ENCODE results near the gene VAMP1.
"Not testable (repeated sequence)": the region's sequence is repeated elsewhere in the genome, so short reads cannot be mapped to it uniquely, and the experiment has no call there.

The VAMP1 gene, protein sequence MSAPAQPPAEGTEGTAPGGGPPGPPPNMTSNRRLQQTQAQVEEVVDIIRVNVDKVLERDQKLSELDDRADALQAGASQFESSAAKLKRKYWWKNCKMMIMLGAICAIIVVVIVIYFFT

DNA sequence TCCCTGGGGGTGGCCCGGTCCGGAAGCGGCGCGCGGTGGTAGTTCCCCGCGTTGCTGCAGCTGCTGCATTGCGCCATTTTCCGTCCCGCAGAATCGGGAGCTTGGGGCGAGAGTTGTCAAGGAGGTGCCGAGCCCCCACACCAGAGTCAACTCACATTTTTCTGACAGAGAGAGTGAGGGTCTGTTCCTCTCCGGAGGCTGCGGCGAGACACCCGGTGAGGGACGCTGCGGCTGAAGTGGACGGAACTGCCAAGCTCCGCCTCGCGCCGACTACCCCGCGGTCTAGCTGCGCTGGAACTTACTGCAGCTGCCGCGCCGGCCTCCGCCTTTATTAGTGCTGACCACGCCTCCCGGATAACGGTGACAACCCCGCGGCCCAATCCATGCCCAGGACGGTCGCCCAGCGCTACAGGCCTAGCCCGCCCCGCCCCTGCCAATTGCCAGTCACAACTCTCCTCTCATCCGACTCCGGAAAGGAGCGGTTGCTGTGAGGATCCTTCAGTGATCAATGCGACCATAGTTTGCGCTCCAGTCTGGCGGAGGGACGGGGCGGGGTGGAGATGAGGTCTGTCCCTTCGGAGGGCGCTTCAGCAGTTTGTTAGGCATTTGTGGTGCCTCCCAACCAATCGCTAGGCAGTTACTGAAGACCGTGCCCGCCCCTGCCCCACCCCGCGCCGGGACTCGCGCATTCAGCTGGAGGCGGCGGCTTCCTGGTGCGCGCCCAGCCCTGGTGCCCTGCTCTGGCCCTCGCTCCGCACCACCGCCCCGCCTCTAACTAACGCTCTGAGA, at the start of gene VAMP1:
Gene VAMP1 (minus strand): TSS at position 303 of the 789 bp plus-strand sequence. CDS start 146 bp downstream, at position 157.
- DNase-seq (ENCODE audit: low read depth): peak; percentile 85

DNA sequence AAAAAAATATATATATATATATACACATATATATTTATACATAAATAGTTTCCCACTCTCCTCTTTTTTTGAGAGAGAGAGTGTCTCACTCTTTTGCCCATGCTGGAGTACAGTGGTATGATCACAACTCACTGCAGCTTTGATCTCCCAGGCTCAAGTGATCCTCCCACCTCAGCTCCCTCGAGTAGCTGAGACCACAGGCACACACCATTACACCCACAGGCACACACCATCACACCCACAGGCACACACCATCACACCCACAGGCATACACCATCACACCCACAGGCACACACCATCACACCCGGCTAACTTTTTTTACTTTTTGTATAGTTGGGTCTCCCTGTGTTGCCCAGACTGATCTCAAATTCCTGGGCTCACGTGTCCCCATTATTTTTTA, 49.7 kb upstream of the VAMP1 start:
- no peak for DNase-seq (ENCODE audit: low read depth)

DNA sequence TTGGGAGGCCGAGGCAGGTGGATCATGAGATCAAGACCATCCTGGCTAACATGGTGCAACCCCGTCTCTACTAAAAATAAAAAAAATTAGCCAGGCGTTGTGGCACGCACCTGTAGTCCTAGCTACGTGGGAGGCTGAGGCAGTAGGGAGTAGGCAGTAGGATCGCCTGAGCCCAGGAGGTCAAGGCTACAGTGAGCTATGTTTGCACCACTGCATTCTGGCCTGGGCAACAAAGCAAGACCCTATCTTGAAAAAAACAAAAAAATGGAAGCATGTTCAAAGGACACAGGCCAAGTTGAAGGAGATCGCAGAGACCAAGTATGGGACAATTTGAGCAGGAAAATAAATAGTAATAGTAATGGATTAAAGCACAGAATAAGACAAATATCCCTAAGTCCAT, 37.6 kb upstream of the VAMP1 start:
- no peak for DNase-seq (ENCODE audit: low read depth)

DNA sequence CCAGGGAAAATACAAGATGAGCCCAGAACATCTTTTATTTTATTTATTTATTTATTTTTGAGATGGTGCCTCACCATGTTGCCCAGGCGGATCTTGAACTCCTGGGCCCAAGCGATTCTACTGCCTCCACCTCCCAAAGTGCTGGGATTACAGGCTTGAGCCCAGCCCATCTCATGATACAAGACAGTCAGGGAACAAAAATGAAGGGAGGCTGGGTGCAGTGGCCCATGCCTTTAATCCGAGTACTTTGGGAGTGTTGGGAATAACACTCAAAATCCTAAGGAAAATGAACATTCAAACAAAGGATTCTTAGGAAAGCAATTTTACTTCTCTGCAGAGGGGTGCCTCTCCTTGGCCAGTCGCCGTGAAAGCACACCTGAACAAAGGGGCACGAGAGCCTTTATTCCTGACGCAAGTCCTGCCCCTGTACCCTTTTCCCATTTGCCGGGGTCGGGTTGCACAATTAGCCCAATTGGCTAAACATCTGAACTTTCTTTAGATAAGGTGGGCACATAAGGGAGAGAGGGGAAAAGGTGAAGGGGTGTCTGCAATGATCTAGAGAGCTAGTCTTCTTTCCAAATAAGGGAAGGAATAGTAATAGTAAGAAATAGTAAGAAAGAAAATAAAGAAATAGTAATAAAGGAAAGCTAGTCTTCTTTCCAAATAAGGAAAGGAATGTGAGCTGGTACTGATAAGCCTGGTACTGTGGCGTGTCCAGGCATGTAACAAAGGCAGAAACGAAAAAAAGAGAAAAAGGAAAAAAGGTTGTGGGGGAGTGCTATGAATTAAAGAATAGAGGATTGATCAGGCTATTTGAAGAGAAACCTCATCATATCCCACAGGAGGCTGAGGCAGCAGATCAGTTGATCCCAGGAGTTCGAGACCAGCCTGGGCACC, 36.9 kb upstream of the VAMP1 start:
- no peak for DNase-seq (ENCODE audit: low read depth)

DNA sequence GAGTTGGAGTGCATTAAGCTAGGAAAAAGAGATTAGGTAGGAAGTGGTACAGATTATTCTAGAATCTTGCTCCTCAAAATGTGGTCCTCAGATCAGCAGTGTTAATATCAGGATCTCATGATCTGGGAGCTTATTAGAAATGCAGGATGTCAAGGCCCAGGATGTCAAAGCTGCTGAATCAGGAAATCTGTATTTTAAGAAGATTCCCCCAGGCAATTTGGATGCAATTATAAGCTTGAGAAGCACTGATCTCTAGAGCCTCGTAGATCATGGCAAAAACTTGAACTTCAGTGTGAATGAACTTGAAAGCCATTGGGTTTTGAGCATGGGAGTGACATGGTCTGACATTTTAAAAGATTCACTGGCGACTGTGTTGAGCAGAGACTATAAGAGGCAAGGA, 30.0 kb upstream of the VAMP1 start:
- no peak for DNase-seq (ENCODE audit: low read depth)

DNA sequence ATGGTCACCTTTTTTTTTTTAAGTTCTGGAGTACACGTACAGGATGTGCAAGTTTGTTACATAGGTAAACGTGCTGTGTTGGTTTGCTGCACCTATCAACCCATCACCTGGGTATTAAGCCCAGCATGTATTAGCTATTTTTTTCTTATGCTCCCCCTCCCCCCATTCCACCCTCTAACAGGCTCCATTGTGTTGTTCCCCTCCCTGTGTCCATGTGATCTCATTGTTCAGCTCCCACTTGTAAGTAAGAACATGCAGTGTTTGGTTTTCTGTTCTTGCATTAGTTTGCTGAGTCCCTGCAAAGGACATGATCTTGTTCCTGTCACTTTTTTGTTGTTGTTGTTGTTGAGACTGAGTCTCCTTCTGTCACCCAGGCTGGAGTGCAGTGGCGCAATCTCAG, 26.8 kb upstream of the VAMP1 start:
- DNase-seq (ENCODE audit: low read depth): not testable (repeated sequence)

DNA sequence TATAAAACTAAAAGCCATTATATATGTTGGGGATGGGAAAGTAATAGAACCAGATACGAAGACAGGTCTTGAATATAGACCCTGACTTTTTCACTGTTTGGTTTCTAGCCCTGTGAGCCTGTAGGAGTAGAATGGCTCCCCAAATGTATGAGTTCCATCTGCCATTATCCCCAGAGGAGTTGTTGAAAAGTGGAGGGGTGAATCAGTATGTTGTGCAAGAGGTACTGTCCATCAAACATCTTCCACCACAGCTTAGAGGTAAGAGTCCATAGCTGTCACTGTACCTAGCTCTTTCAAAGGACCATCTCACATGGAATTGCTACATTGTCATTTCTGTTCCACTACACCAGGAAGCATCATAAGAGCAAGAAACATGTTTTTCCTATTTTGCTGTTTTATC, 24.5 kb upstream of the VAMP1 start:
- no peak for DNase-seq (ENCODE audit: low read depth)

DNA sequence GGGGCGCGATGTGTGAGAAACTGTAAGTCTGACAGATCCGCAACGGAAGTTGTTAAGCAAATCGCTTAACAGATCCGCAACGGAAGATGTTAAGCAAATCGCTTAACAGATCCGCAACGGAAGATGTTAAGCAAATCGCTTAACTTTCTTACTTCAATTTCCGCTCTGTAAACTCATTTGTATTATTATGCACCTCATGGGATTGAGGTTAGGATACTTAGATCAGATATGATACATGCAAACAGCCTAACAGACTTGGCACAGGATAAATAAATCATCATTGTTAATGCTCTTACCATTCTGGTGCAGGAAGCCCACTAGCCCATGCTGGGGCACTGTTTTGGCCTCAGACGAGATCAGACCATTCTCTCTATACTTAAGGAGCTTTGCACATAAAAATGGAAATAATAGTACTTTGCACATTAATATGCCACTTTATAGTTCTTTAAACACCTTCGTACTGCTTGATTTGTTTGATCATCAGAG, 23.8 kb upstream of the VAMP1 start:
- DNase-seq (ENCODE audit: low read depth): no peak

DNA sequence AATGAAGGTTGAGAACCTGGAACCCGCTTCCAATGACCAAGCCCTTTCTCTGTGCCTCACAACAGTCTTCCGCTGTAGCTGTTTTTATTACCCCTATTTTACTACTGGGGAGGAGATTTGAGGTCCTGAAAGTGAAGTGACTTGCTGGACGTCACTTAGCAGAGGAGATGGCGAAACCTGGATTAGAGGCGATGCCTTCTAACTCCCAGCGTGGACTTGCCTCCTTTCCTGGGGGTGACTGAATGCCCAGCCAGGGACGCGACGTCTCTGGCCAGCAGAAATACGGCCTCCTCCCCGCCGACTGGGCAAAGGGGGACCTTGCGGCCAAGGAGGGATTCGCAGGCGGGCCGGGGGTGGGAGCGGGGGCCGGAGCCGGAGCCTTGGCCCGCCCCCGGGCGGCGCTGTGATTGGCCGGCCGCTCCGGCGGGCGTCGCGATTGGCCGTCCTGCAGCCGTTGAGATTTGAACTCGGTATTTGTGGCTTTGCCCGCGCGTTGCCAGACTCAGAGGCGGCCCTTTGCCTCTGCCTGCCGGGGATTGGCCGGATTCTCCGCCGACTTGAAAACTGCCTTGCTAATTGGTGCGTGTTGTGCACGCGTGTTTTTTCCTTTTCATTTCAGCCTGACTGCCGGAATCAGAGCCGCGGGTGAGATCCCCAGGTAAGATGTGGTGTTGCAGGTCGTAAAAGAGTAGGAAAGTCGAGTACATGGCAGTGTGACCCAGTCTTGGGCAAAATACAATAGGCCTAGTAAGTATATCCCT, 23.2 kb upstream of the VAMP1 start, which contains the start of gene NCAPD2:
Gene NCAPD2 (plus strand): TSS at position 606 of the 761 bp plus-strand sequence. CDS start 997 bp downstream, outside the sequence.
- DNase-seq (ENCODE audit: low read depth): peak; percentile 86

DNA sequence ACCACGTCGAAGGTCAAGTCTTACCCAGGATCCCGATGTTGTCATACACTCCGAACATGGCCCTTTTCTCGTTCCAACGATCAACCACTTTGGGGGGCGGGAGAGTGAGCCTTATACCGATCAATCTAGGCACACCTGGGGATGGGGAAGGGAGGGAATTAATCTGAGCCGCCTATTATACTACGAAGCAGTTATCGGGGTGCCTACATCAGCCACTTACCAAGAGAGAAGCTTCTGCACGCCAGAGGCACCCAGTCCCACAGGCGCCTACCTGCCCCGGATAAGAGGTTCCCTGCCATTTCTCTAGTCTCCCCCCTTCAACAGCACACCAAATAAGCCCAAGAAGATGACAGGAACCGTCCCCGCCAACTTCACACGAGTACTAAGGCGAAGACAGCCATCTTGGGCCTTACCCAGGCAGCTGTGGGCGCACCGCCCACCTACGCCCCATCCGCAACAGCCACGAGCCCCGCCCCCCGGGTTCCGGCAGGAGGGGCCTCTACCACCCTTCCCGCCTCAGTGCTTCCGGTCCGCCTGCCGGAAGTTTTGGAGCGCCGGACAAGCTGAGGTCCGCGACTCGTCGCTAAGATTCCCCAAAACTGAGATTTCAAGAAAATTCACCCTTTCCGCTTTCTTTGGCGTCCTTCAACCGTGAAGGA, 22.5 kb upstream of the VAMP1 start, which contains the start of gene MRPL51:
Gene MRPL51 (minus strand): TSS at position 425 of the 659 bp plus-strand sequence. CDS start 126 bp downstream, at position 299.
- peak; percentile 86 for DNase-seq (ENCODE audit: low read depth)

DNA sequence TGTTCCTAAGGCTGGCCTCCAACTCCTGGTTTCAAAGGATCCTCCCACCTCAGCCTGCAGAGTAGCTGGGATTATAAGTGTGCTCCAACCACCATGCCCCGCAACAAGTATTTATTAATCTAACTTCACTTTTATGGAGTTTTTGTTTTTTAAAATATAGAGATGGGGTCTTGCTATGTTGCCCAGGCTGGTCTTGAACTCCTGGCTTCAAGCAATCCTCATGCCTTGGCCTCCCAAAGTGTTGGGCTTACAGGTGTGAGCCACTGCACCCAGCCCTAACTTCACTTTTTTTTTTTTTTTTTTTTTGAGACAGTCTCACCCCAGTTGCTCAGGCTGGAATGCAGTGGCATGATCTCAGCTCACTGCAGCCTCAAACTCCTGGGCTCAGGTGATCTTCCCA, 20.2 kb upstream of the VAMP1 start:
- DNase-seq (ENCODE audit: low read depth): not testable (repeated sequence)

DNA sequence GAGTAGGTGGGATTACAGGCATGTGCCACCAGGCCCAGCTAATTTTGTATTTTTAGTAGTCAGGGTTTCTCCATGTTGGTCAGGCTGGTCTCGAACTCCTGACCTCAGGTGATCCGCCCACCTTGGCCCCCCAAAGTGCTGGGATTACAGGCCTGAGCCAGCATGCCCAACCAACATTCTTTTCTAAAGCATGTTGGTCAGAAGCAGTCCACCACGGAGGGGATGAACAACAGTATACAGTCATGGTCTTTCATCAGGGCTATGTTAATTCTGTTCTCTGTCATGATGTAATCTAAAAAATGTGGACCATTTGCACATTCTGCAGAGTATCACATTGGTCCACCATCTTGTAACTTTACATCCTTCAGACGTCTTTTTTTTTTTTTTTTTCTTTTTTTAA, 19.0 kb upstream of the VAMP1 start:
- no peak for DNase-seq (ENCODE audit: low read depth)

DNA sequence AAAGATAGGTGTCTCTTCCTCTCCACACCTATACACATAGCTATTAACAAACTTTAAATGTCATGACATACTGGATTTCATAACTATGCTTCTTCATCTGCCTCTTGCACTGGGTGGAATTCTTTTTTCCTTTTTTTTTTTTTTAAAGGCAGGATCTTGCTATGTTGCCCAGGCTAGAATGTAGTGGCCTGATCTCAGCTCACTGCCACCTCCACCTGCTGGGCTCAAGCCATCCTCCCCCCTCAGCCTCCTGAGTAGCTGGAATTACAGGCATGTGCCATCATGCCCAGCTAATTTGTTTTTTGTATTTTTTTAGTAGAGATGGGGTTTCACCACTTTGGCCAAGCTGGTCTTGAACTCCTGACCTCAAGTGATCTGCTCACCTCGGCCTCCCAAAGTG, 17.8 kb upstream of the VAMP1 start:
- DNase-seq (ENCODE audit: low read depth): no peak

DNA sequence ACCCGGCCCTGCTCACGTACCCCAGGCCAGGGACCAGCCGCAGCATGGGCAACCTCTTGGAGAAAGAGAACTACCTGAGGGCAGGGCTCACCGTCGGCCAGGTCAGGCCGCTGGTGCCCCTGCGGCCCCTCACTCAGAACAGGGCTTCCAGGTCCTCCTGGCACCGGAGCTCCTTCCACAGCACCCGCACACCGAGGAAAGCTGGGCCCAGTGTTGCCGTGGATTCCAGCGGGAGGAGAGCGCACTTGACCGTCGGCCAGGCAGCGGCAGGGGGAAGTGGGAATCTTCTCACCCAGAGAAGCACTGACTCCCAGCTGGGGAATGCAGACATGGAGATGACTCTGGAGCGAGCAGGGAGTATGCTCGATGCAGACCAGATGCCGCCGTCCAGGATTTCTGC, 7.9 kb upstream of the VAMP1 start:
- DNase-seq (ENCODE audit: low read depth): no peak

DNA sequence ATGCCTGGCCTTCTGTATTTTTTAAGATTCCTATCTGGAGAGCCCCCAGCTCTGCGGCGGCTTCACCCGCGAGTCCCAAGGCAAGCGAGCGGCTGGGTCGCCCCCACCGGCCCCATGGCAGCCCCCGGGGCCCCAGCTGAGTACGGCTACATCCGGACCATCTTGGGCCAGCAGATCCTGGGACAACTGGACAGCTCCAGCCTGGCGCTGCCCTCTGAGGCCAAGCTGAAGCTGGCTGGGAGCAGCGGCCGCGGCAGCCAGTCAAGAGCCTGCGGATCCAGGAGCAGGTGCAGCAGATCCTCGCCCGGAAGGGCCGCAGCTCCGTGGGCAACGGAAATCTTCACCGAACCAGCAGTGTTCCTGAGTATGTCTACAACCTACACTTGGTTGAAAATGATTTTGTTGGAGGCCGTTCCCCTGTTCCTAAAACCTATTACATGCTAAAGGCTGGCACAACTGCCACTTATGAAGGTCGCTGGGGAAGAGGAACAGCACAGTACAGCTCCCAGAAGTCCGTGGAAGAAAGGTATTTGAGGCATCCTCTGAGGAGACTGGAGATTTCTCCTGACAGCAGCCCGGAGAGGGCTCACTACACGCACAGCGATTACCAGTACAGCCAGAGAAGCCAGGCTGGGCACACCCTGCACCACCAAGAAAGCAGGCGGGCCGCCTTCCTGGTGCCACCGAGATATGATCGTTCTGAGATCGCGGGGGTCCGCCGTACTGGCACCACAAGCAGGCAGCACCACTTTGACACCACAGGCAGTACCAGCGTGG, 7.3 kb upstream of the VAMP1 start:
- not testable (repeated sequence) for DNase-seq (ENCODE audit: low read depth)

DNA sequence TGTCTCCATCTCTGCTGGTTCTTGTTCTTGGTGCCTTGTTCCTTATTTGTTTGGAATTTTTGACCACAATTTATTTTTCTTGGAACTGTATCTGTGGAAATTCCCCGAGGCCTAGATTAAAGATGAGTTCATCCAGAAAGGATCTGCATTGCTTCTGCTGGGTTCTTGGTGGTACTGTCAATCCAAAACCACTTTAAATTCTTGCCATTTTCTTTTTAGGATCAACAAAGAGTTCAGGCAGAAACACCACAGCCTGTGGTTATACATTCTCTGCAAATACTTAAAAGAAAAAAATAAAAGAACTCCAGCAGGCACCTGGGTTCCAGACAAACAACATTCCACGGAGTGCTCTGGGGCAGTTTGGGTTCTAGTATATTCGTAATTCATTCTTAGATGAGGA, 6.0 kb upstream of the VAMP1 start:
- no peak for DNase-seq (ENCODE audit: low read depth)

DNA sequence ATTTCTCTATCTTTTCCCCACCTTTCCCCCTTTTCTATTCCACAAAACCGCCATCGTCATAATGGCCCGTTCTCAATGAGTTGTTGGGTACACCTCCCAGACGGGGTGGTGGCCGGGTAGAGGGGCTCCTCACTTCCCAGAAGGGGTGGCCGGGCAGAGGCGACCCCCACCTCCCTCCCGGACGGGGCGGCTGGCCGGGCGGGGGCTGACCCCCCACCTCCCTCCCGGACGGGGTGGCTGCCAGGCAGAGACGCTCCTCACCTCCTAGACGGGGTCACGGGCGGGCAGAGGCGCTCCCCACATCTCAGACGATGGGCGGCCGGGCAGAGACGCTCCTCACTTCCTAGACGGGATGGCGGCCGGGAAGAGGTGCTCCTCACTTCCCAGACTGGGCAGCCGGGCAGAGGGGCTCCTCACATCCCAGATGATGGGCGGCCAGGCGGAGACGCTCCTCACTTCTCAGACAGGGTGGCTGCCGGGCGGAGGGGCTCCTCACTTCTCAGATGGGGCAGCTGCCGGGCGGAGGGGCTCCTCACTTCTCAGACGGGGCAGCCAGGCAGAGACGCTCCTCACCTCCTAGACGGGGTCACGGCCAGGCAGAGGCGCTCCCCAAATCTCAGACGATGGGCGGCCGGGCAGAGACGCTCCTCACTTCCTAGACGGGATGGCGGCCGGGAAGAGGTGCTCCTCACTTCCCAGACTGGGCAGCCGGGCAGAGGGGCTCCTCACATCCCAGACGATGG, 4.9 kb upstream of the VAMP1 start:
- not testable (repeated sequence) for DNase-seq (ENCODE audit: low read depth)

DNA sequence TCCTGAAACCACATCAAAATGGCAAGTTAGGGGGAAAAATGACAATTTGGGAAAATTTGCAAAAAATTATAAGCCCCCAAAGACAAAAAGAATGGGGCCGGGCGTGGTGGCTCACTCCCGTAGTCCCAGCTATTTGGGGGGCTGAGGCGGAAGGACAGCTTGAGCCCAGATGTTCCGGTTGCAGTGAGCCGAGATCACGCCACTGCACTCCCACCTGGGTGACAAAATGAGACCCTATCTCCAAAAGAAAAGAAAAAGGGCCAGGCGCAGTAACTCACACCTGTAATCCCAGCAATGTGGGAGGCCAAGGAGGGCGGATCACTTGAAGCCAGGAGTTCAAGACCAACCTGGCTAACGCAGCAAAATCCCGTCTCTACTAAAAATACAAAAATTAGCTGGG, 2.0 kb upstream of the VAMP1 start:
- DNase-seq (ENCODE audit: low read depth): no peak

DNA sequence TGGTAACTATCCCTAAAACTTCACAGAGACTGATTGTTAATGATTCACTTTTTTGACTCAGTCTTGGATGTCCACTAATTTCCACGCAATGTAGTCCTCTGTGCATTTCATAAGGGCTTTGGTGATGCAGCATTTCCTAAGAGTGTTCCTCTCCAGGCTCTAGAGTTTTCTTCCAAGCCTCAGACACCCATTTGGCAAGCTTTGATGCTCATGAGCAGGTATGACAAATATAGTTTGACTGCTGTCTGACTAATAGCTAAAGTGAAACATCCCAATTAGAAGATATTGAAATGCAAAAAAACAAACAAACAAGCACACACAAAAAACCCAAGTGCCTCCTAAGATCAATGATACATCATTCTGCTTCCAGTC, 1.5 kb upstream of the VAMP1 start:
- DNase-seq (ENCODE audit: low read depth): no peak

Measured in CMK (cell line).